ENCODE data around the gene KCNIP4. TPM values are rescaled to one million over a fixed set of nuclear protein-coding genes. Genes with fewer than 3 reads are reported as not detected.

The KCNIP4 gene
- total and polyA plus RNA-seq, 2 donors (not counting 3 experiments of a cell fraction or from before 2014, with no cell fraction given), result not detected

GRCh38 chr4:21571100-21571499 lies 377.5 kb downstream of the KCNIP4 start:
- ChIA-PET POLR2A (no interaction called here), CTCF (no interaction called here)
- no peak overlapping the region for H3K9ac ChIP-seq (replicated peaks; ENCODE audit: extremely low read depth, insufficient read depth, low read length)
- dilution Hi-C loops (cut with MboI; ENCODE audit: extremely low pct_ligation_motif_present, low sequenced_read_pairs), result no loop called here
- FAIRE-seq (no peak), DNase-seq (ENCODE audit: low read depth, low spot score) (no peak)
- no peaks in the 10 kb centered on the region for H3K4me1 ChIP-seq (ENCODE audit: control insufficient read depth, extremely low read depth, insufficient read depth, low read length)
- no peaks in the 10 kb centered on the region for H3K79me2 ChIP-seq (ENCODE audit: control insufficient read depth, insufficient read depth, low read length)
- H3K9me3 ChIP-seq (replicated peaks; ENCODE audit: control insufficient read depth, insufficient read depth, low read length), result no peaks in the 10 kb centered on the region
- no peak overlapping the region for H2AFZ ChIP-seq (ENCODE audit: low read depth, low read length)
- no peaks in the 10 kb centered on the region for H3K36me3 ChIP-seq (ENCODE audit: control insufficient read depth in 2 of 2, extremely low read depth in 1 of 2, insufficient read depth in 2 of 2, low read length in 2 of 2)
- no peak overlapping the region for H3K4me3 ChIP-seq (replicated peaks in 1 of 3; ENCODE audit: insufficient read depth in 1 of 3, low read depth in 1 of 3, low read length in 3 of 3)
- BruUV-seq (replicated peaks), result no TSS peak
- H3K27ac ChIP-seq (ENCODE audit: insufficient read depth, low read depth, low read length), result no peak overlapping the region
- intact Hi-C loops (cut with micrococcal nuclease), result no loop called here
- H3K27me3 ChIP-seq (ENCODE audit: control insufficient read depth in 2 of 2, insufficient read depth in 2 of 2, low read length in 2 of 2), result no peaks in the 10 kb centered on the region
- no peak overlapping the region for H3K4me2 ChIP-seq (ENCODE audit: insufficient read depth, low read length)
- no peak for TF ChIP-seq MYC (IDR thresholded peaks at IDR 0.05; ENCODE audit: low read depth, low read length)
- no peak for TF ChIP-seq CTCF (IDR thresholded peaks at IDR 0.05; ENCODE audit: extremely low read depth in 1 of 2, insufficient read depth in 1 of 2, low read depth in 1 of 2, low read length in 2 of 2)
- no peak for TF ChIP-seq POLR2A (IDR thresholded peaks at IDR 0.05; ENCODE audit: low read depth, low read length)
- no peak for TF ChIP-seq GATA2 (IDR thresholded peaks at IDR 0.05; ENCODE audit: insufficient read depth, insufficient read length, low read depth, low read length)
- TF ChIP-seq EZH2 (IDR thresholded peaks at IDR 0.05; ENCODE audit: borderline replicate concordance, low read depth, low read length, severe bottlenecking), result no peak
- TF ChIP-seq POLR2AphosphoS5 (IDR thresholded peaks at IDR 0.05; ENCODE audit: insufficient read depth, low read depth, low read length), result no peak
- TF ChIP-seq JUN (IDR thresholded peaks at IDR 0.05; ENCODE audit: borderline replicate concordance, insufficient read depth, insufficient read length, low read depth), result no peak
- TF ChIP-seq FOS (IDR thresholded peaks at IDR 0.05; ENCODE audit: borderline replicate concordance, insufficient read depth, low read length), result no peak
- TF ChIP-seq MAX (IDR thresholded peaks at IDR 0.05; ENCODE audit: insufficient read depth, insufficient read length), result no peak
- H4K20me1 ChIP-seq (replicated peaks; ENCODE audit: control insufficient read depth, extremely low read depth, insufficient read depth, low read length), result no peaks in the 10 kb centered on the region
- H3K9me1 ChIP-seq (replicated peaks; ENCODE audit: control insufficient read depth, extremely low read depth, insufficient read depth, low read length), result no peaks in the 10 kb centered on the region

Data from endothelial cell of umbilical vein (primary cell).